ENCODE results near the gene DOHH.

DOHH gene

DNA sequence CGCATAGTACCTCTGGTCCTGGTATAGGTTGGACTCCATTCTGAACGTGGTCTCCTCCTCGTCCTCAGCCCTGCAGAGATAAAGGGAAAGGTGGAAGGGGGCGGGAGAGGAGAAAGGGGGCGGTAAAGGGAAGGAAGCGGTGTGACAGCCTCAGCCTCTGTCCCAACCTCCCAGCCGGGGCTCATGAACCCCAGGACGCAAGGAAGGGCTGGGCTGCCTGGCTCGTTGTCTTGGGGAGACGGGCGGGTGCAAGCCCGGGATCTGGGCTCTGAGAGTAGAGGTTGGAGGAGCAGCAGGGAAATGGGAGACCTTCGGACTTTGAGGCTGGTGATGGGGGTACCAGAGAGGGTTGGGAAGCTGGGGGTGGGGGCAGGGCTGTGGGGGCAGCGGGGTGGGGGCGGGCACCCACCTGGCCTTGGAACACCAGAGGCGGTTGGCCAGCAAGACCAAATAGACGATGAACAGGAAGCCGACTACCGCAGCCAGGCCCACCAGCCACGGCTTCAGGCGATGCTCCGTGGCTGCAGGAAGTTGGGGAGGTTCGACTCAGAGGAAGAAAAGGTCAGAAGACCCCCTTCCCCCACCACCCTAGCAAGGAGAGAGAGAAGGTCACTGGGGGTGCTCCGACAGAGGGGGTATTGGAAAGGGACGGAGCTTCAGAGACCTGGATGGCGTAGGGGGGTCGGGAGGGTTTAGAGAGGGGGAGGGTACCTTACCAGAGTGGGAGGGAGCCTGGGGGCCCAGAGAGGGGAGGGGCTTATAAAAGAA, 21.9 kb downstream of the DOHH start:
- no peak for DNase-seq (ENCODE audit: low spot score)

- no peak for DNase-seq (ENCODE audit: low spot score)
Observed at GRCh38 chr19:3477951-3478350, 22.5 kb downstream of the DOHH start.

- no peak for DNase-seq (ENCODE audit: low spot score)
Observed at GRCh38 chr19:3477506-3477905, 23.0 kb downstream of the DOHH start.

- no peak for DNase-seq (ENCODE audit: low spot score)
Observed at GRCh38 chr19:3476830-3477229, 23.6 kb downstream of the DOHH start.

- DNase-seq (ENCODE audit: low spot score), result no peak
Observed at GRCh38 chr19:3475449-3475848, 25.0 kb downstream of the DOHH start.

DNA sequence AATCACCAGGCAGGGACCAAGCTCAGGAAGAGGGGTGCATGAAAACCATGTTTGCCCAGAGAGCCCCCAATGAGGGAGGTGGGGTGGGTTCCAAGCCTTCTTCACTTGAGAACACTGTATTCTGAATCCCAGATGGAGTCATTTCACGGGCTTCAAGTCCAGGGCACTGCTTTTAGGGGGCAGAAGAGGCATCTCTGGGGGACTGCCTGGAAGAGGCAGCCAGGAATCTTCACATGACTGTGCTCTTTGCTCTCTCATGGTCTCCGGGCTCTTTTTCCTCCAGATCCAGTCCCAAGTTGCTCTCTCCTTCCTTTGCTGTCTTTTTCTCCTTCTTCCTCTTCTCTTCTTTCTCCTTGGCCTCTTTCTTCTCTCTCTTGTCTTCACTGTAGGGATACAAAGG, 25.9 kb downstream of the DOHH start:
- DNase-seq (ENCODE audit: low spot score), result no peak

DNA sequence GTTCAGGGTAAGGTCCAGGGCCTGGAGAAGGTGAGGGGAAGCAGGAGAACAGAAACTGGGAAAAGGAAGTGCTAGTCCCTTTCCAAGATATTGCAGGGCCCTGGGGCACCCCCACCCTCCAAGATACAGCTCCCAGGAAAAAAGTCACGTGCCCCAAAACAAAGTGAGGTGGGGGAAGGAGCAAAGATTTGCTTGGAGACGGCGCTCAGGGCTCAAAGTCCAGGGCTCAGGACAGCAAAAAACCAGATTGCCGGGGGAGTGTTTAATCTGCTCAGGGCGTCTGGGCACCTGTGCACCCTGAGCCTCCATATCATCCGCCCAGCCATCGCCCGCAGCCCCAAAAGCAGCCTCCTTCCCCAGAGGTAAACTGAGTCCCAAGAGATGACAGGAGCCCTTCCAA, 26.5 kb downstream of the DOHH start:
- DNase-seq (ENCODE audit: low spot score), result no peak

GRCh38 chr19:3471954-3472655, 28.4 kb downstream of the DOHH start:
- no peak for DNase-seq (ENCODE audit: low spot score)

DNA sequence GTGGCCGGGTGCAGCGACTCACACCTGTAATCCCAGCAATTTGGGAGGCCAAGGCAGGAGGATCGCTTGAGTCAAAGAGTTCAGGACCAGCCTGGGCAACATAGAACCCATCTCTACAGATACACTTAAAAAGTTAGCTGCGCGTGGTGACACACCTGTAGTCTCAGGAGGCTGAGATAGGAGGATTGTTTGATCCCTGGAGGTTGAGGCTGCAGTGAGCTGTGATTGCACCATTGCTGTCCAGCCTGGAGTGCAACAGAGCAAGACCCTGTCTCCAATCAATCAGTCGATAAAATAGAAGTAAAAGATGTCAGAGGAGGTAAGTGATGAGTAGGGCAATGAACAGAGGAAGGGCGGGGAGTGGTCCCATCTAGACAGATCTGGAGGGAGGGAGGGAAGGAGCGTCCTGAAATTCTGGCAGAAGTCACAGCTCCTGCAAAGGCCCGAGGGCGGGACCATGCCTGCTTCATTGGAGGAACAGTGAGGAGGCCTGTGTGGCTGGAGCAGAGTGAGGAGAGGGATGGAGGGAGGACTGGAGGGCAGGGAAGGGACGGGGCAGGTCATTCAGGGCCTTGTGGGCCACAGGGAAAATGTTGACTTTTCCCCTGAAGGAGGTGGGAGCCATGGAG, 29.9 kb downstream of the DOHH start:
- DNase-seq (ENCODE audit: low spot score), result no peak

DNA sequence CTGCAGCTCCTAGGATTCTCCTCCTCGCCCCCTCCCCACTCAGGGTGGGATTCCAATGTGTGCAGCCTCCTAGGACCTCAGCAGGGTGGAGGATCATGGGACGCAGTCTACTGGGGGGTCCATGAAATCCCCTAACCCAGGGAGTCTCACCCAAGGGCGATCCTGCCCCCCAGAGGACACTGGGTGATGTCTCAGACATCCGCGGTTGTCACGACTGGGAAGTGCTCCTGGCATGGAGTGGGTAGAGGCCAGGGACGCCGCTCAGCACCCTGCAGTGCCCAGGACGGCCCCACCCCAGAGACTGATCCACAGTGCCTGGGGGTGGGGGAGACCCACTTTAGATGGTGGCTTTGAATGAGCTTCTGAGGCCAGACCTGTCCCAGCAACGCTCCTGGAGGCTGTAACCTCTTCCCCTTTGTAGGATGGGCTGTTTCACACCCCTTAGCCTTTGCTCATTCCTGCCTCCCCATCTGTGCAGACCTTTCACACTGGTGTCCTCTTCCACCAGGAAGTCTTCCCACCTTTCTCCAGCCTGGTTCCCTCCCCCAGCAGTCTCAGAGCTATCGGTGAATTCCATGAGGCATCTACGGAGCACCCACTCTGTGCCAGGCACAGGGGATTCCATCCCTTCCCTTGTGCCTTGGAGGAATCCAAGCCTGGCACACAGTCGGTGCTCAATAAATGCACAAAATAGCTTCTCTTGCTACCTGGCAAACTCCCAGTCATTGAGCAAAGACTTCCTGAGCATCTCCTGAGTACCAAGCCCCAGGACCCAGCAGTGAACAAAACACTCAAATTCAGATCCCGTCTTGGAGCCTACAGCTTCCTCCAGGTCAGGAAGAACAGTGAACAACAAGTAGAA, 30.6 kb downstream of the DOHH start:
- no peak for DNase-seq (ENCODE audit: low spot score)

DNA sequence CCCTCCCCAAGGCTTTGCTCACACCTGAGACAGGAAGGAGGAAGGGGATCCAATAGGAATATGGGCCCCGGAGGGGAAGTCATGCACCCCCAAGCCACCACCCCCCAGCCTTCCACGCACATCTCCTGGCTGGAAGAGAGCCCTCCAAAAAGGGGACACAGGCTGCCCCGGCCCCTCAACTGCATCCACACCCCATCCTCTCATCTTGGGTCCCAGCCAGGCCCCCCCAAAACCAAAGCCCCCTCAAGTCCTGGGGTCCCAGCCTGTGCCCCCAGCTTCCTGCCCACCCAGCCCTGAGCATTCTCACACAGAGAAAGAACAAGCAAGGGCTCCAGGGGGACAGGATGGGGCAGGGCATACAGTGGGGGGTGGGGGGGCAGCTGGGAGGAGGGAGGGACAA, 32.3 kb downstream of the DOHH start:
- DNase-seq (ENCODE audit: low spot score), result no peak

- DNase-seq (ENCODE audit: low spot score), result no peak
Observed at GRCh38 chr19:3467437-3468198, 32.9 kb downstream of the DOHH start.

DNA sequence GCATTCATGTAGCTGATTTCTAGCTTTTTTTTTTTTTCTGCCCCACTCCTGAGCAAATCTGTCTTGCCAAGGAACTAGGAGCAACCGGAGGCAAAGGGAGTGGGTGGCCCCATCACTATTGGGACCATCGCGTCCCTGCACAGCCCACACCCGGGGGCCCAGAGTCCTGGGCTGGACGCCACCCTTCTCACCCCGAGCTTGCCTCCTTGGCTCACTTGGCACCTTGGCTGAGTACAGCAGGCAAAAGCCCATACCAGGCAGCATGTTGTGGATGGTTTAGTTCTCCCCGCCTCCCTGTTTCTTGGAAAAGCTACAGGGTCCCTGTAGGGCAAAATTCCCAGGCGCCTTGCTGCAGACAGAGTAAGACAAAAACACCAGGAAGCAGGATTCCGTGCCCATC, 33.8 kb downstream of the DOHH start:
- no peak for DNase-seq (ENCODE audit: low spot score)

DNA sequence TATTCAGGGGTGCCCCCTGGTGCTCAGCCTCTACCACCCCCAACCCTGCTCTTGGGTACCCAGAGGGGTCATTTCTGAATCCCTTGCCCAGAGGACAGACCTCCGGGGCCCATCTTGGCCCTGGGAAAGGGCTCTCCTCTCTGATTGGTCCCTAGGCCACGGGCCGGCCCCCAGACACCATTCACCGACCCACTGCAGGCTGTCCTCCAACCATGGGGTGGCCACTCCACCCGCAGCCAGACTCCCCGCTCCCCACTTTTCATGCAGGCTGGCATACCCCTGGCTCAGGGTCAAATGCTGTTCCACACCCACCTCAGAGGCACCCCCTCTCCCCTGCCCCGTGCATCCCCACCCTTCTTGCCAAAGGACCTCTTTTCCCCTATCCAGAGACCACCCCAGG, 34.9 kb downstream of the DOHH start:
- DNase-seq (ENCODE audit: low spot score), result no peak

DNA sequence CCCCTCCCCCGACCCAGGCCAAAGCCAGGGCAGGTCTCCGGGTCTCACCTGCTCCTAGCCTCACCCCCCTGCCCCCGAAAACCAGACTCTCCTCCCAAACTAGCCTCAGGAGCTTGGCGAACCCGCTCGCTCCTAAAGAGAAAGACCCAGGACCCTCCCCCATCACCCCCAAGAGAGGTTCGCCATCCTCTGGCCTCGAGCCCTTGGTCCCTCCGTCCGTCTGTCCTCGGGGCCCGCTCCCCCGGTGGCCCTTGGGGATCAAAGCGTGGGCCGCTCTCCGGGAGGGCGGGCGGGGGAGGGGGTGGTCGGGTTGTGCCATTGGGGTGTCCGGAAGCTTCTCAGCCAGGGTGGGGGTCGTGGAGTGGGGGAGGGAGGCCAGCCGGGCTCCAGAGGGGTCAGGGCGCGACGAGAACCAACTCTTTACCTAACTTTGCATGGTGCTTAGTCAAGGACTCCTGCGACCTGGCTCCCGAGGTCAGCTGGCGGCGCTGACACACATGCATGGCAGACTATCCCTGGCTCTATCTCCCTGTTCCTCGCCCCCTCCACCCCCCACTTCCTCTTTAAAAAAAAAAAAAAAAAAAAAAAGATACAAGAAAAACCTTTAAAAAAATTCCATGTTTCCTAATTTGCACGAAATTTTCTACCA, 35.8 kb downstream of the DOHH start:
- no peak for DNase-seq (ENCODE audit: low spot score)

DNA sequence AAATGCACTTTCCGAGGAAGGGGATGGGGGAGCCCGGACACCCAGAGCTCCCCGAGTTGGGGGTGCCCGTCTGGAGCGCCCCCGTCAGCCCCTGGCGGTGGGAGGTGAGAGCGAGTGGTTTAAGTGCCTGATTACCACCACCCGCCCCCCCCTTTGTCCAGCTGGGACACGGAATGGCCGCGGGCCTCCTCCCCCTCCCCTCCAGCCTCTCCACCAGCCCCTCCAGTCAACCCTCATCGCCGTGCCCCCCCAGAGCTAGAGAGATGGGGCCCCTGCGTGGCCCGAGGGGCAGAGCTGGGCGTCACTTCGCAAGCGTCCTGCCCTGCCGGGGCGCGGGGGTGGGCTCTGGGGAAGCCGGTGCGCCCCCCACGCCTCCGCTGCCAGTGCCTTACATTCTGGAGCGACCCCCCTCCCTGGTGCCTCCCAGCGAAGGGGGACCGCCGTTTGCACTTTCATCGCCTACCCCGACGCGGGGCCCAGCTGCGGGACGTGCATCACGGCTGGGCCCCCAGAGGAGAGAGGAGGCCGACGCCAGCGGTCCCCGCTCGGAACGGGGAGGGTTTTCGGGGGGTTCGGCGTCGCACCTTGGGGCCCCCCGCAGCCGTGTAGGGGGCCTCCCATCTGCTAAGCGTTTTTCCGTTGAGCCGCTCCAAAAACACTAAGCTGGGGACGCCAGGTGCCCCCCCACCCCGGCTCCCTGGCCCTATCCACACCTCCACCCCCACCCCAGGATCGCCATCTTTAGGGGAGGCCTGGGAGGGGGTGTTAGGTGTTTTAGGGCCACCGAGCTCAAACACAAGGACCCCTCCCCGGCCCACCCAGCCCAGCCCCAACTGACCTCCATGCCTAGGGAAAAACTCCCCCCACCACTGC, 36.5 kb downstream of the DOHH start:
- DNase-seq (ENCODE audit: low spot score), result no peak

DNA sequence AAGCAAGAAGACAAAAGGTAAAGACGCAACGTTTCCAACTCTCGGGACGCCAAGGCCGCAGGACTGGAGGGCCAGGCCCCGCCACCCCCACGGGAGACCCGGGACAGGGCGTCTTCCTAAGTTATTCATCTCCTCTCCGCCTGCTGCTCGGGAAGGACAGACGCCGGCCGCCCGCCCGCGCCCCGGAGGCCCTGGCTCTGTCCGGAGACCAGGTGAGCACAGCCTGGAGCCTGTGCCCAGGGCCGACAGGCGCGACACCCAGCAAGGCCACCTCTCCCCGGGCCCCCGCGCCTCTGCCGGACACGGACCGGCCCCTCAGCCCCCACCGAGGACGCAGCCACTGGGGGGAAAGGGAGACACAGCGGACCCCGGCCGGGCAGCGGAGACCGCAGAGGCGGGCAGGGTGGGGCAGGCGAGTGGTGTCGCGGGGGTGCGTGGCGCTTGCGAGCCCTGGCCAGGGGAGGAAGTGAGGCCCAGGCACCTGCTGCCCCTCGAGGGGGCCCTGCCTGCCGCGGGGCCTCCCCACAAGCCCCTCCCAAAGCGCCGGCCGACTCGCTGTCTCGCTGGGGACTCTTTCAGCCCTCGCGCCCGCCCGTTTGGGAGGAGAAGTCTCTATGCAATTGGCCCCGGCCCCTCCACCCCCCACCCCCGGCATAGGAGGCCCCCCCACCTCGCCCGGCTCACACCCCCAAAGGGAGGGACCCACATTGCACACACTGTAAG, 37.3 kb downstream of the DOHH start:
- DNase-seq (ENCODE audit: low spot score), result no peak

DNA sequence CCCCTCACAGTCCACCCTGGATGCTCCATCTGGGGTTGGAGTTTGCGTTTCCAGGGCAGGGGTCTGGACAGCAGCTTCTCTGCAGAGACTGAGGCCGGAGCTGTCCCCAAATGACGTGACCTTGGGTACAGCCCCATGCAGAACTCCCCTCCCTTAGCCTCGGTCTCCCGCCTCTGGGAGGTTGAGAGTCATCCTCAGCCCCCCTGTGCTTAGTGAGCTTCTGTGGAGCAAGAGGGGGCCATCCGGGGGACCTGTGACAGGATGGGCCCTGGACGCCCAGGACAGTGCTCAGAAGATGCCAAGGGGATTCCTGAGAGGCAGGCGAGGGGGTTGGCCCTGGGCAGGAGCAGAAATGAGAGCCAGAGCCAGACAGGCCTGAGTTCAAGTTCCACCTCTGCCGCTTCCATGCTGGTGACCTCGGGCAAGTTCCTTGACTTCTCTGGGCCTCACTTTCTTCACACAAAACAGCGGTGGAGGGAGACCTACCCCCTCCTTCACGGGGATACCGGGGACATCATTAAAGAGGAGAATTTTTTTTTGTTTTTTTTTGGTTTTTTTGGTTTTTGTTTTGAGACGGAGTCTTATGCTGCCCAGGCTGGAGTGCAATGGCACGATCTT, 40.4 kb downstream of the DOHH start:
- DNase-seq (ENCODE audit: low spot score), result no peak
